OCI-LY7 (cell line): Measurements from ENCODE around the gene C1orf141.

Source experiments
- EZH2phosphoT487 ChIP-seq: fragments of 200-600 bp; sonication (generic); IDR thresholded peaks from 2 replicates; pipeline ENCODE4 v1.6.1; 2018; ENCODE audit warnings: low read depth, borderline replicate concordance, mild to moderate bottlenecking, mixed run types, antibody characterized with exemption, low read length, moderate library complexity, mixed read lengths
- TF ChIP-seq, protein P1 (sequence below): fragments of 200-600 bp; sonication (generic); conservative IDR thresholded peaks from 2 replicates; pipeline ENCODE4 v1.5.1; 2014; ENCODE audit warnings: mild to moderate bottlenecking, antibody characterized with exemption, low read length, moderate library complexity, mixed read lengths

DNA sequence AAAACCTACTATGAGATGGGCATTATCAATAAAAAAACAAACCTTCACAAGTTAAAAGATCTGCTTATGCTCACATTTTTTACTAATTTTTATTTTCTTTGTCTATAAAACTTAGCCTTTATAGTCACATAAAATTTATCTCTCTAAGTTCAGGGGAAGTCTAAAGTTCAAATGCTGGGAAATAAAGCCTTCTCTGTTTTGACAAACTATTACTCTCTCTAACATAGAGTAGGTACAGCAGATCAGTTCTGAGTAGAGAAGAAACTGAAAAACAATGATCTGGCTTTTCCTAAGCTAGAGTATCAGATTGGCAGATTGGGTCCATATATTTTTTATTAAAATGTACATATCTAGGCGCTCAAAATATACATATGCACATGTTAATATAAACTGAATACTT lies 31.2 kb downstream of the C1orf141 start:
- TF ChIP-seq, protein P1, sequence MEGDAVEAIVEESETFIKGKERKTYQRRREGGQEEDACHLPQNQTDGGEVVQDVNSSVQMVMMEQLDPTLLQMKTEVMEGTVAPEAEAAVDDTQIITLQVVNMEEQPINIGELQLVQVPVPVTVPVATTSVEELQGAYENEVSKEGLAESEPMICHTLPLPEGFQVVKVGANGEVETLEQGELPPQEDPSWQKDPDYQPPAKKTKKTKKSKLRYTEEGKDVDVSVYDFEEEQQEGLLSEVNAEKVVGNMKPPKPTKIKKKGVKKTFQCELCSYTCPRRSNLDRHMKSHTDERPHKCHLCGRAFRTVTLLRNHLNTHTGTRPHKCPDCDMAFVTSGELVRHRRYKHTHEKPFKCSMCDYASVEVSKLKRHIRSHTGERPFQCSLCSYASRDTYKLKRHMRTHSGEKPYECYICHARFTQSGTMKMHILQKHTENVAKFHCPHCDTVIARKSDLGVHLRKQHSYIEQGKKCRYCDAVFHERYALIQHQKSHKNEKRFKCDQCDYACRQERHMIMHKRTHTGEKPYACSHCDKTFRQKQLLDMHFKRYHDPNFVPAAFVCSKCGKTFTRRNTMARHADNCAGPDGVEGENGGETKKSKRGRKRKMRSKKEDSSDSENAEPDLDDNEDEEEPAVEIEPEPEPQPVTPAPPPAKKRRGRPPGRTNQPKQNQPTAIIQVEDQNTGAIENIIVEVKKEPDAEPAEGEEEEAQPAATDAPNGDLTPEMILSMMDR, result no peak
- TF ChIP-seq EZH2phosphoT487, result no peak
